HG03442 (cell line): ENCODE data around the gene DCP1B.

Source experiments
- ATAC-seq: cut with Tn5 transposase; IDR thresholded peaks from one replicate; pipeline ENCODE4 v1.9.1; 2021; ENCODE audit warnings: mild to moderate bottlenecking, moderate library complexity; ENCODE audit not compliant: unreplicated experiment

The DCP1B gene

GRCh38 chr12:1907652-1908611, 96.3 kb downstream of the DCP1B start:
- no peak for ATAC-seq

- ATAC-seq, result no peak
These were observed 97.7 kb downstream of the DCP1B start for GRCh38 chr12:1906579-1906978.

GRCh38 chr12:1904875-1905274, 99.4 kb downstream of the DCP1B start:
- ATAC-seq, result no peak

- ATAC-seq, result no peak
These were observed 107.3 kb downstream of the DCP1B start for GRCh38 chr12:1896964-1897363.
